Measurements from ENCODE around the gene PTPRD.
A peak's percentile ranks its signal among the peaks of the same experiment; 100 is the strongest.

PTPRD gene

GRCh38 chr9:10612641-10613398, at the start of gene PTPRD:
Gene PTPRD, minus strand, starts transcription at chr9:10613002.
- peak; percentile 70 for DNase-seq

GRCh38 chr9:10661994-10662393, 49.2 kb upstream of the PTPRD start:
- no peak for DNase-seq

GRCh38 chr9:10661376-10661775, 48.6 kb upstream of the PTPRD start:
- DNase-seq: no peak

DNA sequence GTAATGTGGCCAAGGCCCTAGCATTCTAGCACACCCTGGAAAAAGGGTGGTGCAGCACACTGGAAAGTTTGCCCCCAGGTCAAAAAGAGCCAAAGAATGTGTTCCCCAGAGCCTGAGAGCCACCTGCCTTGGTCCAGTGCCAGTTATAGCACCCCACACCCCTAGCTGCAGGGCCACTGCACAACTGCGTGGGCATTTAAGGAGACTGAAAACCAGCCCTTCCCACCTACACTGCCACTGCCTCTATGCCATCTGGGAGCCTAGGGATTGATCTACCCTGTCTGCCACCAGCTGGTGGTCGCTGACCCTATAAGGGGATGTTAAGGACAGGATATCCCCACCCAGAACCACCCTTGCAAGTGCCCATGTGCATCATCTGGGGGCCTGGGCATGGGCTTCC, 38.2 kb upstream of the PTPRD start:
- DNase-seq: no peak

- no peak for DNase-seq
Observed at GRCh38 chr9:10649076-10649475, 36.3 kb upstream of the PTPRD start.

GRCh38 chr9:10633785-10634184, 21.0 kb upstream of the PTPRD start:
- DNase-seq: no peak

- DNase-seq: no peak
Observed at GRCh38 chr9:10614196-10614800, 1.5 kb upstream of the PTPRD start.

DNA sequence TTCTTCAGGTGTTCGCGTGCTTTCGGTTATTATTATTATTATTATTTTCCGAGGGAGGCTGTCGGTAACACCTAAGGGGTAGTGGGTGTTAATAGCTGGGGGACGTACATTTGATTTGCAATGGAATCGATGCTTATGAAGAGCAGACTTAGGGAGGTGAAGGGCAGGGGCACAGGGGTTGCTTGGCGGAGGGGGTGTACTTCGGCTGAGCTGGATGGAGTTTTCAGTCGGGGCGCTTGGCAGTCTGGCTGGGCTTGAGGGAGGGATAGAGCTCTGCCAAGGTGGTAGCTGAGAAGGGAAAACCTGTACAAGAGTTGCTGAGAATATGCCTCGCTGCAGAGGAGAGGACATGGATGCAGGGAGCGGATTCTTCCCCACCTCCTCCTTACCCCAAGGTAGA, 617 bp upstream of the PTPRD start:
- peak; percentile 33 for DNase-seq

- no peak for DNase-seq
Observed at GRCh38 chr9:10605388-10605787, 7.4 kb downstream of the PTPRD start.

DNA sequence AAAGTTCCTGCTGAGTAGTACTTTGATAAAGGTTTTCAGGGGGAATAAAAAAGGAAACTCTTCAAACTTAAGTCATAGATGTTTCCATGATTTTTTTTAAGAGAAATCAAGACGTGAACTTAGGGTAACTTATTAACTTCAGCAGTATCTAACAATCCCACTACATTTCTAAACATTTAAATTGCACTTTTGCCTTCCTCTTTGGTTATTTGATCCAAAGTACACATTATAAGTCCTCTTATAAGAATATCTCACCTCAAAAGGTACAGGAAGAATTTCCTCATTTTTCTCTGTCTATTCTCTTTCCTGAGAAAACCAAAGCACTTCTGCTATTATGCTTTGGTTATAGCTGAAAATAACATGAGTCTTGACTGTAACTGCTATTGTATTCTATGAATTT, 7.9 kb downstream of the PTPRD start:
- DNase-seq: no peak

- DNase-seq: no peak
Observed at GRCh38 chr9:10597801-10598200, 15.0 kb downstream of the PTPRD start.

DNA sequence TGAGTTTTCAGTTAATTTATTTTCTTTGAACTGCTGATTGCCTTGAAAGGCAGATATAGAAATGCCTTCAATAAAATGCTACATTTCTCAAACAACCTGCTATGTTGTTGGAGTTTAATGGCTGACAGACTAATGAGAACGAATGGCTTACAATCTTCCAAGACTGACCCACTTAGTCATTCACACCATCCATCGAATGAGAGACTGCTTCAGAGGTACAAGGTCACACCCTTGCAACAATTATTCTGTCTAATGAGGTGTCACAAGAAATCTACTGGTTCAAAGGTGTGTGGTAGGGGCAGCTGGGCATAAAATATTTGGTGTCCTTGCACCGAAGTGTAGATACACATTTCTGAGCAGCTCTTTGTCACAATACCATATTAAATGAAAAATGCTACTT, 18.3 kb downstream of the PTPRD start:
- DNase-seq: no peak

DNA sequence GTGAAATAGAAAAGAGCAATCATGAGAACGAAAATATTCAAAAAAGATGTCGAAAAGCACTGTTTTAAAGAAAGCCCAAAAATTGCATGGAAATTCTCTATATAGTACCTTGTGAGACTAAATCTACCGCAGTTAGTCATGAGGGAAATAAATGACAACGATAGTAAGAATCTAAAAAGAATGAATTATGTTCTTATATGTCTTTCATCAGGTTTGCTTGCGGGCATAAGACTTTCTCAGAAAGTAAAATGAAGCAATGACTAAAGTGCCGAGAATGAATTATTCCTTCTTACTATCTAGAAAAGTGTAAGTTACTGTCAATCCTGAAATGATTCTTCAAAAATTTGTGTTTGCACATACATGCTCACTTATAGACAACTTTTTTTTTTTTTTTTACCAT, 26.4 kb downstream of the PTPRD start:
- no peak for DNase-seq

DNA sequence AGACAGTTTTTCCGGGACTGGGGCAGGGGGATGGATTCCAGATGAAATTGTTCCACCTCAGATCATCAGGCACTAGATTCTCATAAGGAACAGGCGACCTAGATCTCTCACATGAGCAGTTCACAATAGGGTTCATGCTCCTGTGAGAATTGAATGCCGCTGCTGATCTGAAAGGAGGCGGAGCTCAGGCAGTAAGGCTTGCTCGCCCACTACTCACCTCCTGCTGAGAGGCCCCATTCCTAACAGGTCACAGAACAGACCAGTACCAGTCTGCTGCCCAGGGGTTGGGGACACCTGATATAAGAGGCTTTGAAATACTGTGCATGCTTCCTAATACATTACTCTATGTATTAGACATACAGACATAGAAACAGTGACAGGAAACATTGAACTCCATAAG, 41.1 kb downstream of the PTPRD start:
- DNase-seq: no peak

GRCh38 chr9:10566848-10567247, 46.0 kb downstream of the PTPRD start:
- peak; percentile 80 for DNase-seq

GRCh38 chr9:10562581-10563343, 50.0 kb downstream of the PTPRD start:
- no peak for DNase-seq

DNA sequence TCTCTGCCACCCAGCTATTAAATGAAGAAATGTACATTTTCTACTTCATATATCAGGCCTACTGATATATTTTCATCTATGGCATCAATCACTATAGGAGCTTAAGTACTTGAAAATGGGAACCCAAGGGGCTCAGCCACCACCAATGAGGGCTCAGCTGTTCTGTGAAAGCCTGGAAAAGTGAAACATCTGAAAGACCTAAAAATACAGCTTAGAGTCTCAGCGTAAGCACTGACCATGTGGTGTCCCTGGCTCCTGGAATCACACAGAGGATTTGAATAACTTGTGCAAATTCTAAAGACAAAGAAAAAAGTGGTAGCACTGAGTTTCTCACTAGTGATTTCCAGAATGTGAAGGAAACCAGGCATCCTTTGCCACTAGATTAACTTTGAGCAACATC, 64.5 kb downstream of the PTPRD start:
- no peak for DNase-seq

GRCh38 chr9:10538073-10538472, 74.7 kb downstream of the PTPRD start:
- DNase-seq: no peak

DNA sequence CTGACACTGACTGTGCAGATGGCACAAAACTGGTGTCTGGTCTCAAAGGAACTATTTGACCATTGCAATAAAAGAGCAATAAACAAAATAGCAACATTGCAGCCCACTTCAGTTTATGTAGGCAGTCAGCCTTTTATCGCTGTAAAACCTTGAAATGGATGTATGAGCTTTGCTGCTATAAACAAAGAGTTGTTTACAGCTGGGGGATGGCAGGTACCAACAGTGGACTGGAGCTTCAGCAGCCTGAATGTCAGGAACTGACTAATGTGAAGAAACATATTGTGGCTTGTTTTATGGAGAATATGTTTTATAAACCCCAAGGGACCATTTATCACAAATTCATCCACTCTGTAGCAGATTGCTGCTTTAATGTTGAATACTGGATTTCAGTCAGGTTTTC, 78.0 kb downstream of the PTPRD start:
- no peak for DNase-seq

DNA sequence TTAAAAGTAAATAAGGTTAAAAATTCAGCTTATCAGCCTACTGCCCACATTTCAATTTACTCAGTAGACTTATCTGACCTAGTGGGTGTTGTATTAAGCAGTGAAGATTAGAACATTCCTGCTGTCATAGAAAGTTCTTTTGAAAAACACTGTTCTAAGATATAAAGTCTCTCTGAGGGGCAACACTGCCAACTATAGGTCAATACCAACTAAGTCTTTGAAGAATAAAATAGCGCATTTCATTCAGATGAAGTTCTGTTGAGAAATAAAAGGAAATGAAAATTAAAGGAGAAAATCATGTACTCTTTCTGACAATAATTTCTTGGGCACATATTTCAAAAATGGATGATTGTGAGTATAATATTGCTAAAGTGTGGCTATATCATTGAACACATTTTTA, 86.8 kb downstream of the PTPRD start:
- DNase-seq: no peak

DNA sequence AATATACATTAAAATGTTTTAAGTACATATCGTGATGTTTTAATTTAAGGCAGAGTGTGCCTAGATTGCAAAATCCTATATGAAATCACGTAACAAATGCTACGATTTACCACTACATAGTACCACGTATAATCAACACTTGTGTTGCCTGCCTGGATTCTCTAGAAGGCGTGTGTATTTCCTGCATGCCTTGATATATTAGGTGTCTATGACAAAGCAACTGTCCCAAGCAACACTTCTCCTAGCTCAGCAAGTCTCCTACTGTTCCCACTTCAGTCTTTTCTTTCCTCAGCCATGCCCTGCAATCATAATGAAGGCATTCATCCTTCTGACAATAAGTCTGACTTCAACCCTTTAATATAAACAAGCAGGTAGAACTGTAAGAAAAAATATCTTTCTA, 89.6 kb downstream of the PTPRD start:
- DNase-seq: no peak

- no peak for DNase-seq
Observed at GRCh38 chr9:10512144-10512543, 100.7 kb downstream of the PTPRD start.

GRCh38 chr9:10488937-10489336, 123.9 kb downstream of the PTPRD start:
- DNase-seq: no peak

DNA sequence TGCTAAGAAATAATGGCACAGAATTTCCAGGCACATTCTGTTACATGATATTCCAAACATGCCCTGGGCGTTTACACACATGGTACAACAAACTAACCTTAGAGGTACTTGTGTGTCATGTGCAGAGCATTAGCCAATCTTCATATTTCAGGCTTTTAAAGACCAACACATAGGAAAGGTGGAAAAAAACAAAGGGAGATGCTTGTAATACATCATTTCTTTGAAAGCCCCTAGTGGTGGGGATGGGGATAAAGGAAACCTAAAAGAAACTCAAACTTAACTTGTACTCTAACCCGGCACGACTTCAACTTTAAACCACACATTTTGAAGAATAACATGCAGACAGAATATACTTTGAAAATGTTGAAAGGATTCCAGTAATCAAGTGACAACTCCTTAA, 133.6 kb downstream of the PTPRD start:
- DNase-seq: no peak
